CD14-positive monocyte (primary cell): Measurements from ENCODE around the gene BCL2. TPM values are rescaled to one million over a fixed set of nuclear protein-coding genes. Genes with fewer than 3 reads are reported as not detected.

Experiments used
- DNase-seq, 3 donors: peaks; one replicate each; pipeline ENCODE4 v3.0.0-alpha.2; 2011 to 2022
- H2AFZ ChIP-seq: 2 replicates; pipeline ENCODE4 v1.6.0; 2012; ENCODE audit warnings: mild to moderate bottlenecking, low read depth, low read length, inconsistent platforms; ENCODE audit not compliant: insufficient read depth, poor library complexity, severe bottlenecking
- H3K27ac ChIP-seq, 2 donors: 1 replicate in 1 of 2; 2 replicates in 1 of 2; pipeline ENCODE4 v1.5.1; 2012 to 2013; ENCODE audit warnings: low read length in 2 of 2, control low read depth in 1 of 2, inconsistent platforms in 1 of 2, low read depth in 1 of 2, mild to moderate bottlenecking in 1 of 2
- H3K27me3 ChIP-seq, 2 donors: one replicate each; pipeline versions ENCODE4 v1.6.0 to v1.6.1; 2011 to 2013; ENCODE audit warnings: low read length in 2 of 2; ENCODE audit not compliant: control insufficient read depth in 2 of 2, insufficient read depth in 2 of 2
- H3K36me3 ChIP-seq, 2 donors: replicated peaks in 1 of 2; 1 replicate in 1 of 2; 2 replicates in 1 of 2; pipeline versions ENCODE4 v1.5.1 to v1.6.1; 2012 to 2013; ENCODE audit warnings: low read length in 2 of 2, control low read depth in 1 of 2, inconsistent platforms in 1 of 2, mild to moderate bottlenecking in 1 of 2; ENCODE audit not compliant: insufficient read depth in 2 of 2, control insufficient read depth in 1 of 2
- H3K4me1 ChIP-seq, 2 donors: 1 replicate in 1 of 2; 2 replicates in 1 of 2; pipeline versions ENCODE4 v1.5.1 to v1.6.1; 2012 to 2013; ENCODE audit warnings: low read length in 2 of 2, control low read depth in 1 of 2, inconsistent platforms in 1 of 2, mild to moderate bottlenecking in 1 of 2, moderate library complexity in 1 of 2; ENCODE audit not compliant: insufficient read depth in 2 of 2, control insufficient read depth in 1 of 2
- H3K4me2 ChIP-seq: replicated peaks from 2 replicates; pipeline ENCODE3; 2012; ENCODE audit warnings: low read length, moderate library complexity, mild to moderate bottlenecking; ENCODE audit not compliant: poor library complexity, severe bottlenecking; ENCODE audit errors: extremely low read depth
- H3K4me3 ChIP-seq, 3 experiments: fragments of 200-600 bp in 1 of 3; sonication (generic) in 1 of 3; replicated peaks in 1 of 3; 1 replicate in 2 of 3; 2 replicates in 1 of 3; pipeline ENCODE4 v1.5.1; 2011 to 2013; ENCODE audit warnings: low read length in 3 of 3, mild to moderate bottlenecking in 3 of 3, control low read depth in 2 of 3, low read depth in 2 of 3, inconsistent platforms in 1 of 3, moderate library complexity in 1 of 3
- H3K79me2 ChIP-seq: 2 replicates; pipeline ENCODE4 v1.6.0; 2012; ENCODE audit warnings: mild to moderate bottlenecking, control low read depth, inconsistent platforms, low read length, moderate library complexity; ENCODE audit not compliant: insufficient read depth
- H3K9ac ChIP-seq: 2 replicates; pipeline ENCODE4 v1.6.0; 2017; ENCODE audit warnings: low read length, mild to moderate bottlenecking; ENCODE audit not compliant: insufficient read depth, poor library complexity, severe bottlenecking
- H3K9me3 ChIP-seq, 2 donors: replicated peaks in 1 of 2; 1 replicate in 1 of 2; 2 replicates in 1 of 2; pipeline versions ENCODE4 v1.5.1 to v1.6.1; 2012 to 2013; ENCODE audit warnings: low read length in 2 of 2, control low read depth in 1 of 2; ENCODE audit not compliant: control insufficient read depth in 1 of 2, insufficient read depth in 1 of 2
- H4K20me1 ChIP-seq: 2 replicates; pipeline ENCODE4 v1.6.0; 2012; ENCODE audit warnings: mild to moderate bottlenecking, low read length, control low read depth, moderate library complexity; ENCODE audit not compliant: insufficient read depth
- H3K27ac Mint-ChIP-seq, 7 donors: one replicate each; pipeline ENCODE4 v1.8.0; 2020; ENCODE audit warnings: mild to moderate bottlenecking in 7 of 7, mixed read lengths in 7 of 7, moderate library complexity in 6 of 7, inconsistent platforms in 2 of 7
- H3K27me3 Mint-ChIP-seq, 3 donors: one replicate each; pipeline ENCODE4 v1.8.0; 2021 to 2022; ENCODE audit warnings: low read depth in 3 of 3, mild to moderate bottlenecking in 3 of 3, mixed read lengths in 3 of 3, moderate library complexity in 3 of 3, inconsistent platforms in 1 of 3
- H3K36me3 Mint-ChIP-seq, 2 donors: one replicate each; pipeline ENCODE4 v1.8.0; 2020; ENCODE audit warnings: mixed read lengths in 2 of 2, inconsistent platforms in 1 of 2, mild to moderate bottlenecking in 1 of 2
- H3K4me1 Mint-ChIP-seq: one replicate; pipeline ENCODE4 v1.8.0; 2020; ENCODE audit warnings: mild to moderate bottlenecking, mixed read lengths
- H3K4me3 Mint-ChIP-seq, 2 donors: one replicate each; pipeline ENCODE4 v1.8.0; 2020; ENCODE audit warnings: mild to moderate bottlenecking in 2 of 2, mixed read lengths in 2 of 2, moderate library complexity in 1 of 2
- H3K9me3 Mint-ChIP-seq, 7 donors: one replicate each; pipeline ENCODE4 v1.8.0; 2020 to 2022; ENCODE audit warnings: mixed read lengths in 7 of 7, mild to moderate bottlenecking in 6 of 7, moderate library complexity in 6 of 7, inconsistent platforms in 2 of 7
- WGBS: methylation state at CpG from one replicate; pipeline ENCODE4 v1.1.5; 2013; ENCODE audit warnings: missing lambda C conversion rate; ENCODE audit not compliant: insufficient coverage; 5-methylcytosine and 5-hydroxymethylcytosine counted together
- intact Hi-C, 2 donors: fragments of 100-400 bp; cut with micrococcal nuclease; formaldehyde crosslinking; loops; one replicate each; pipeline versions ENCODE4 v1.15.0 to v1.15.1; 2023
- polyA plus RNA-seq, 3 donors: library from polyadenylated mRNA; depleted of rRNA in 1 of 3; unstranded in 2 of 3; stranded (reverse) in 1 of 3; fragments of 300-500 nt in 2 of 3; fragments of >200 nt in 1 of 3; fragmentation: Illumina TruSeq in 2 of 3; gene quantifications; 1 replicate in 2 of 3; 2 replicates in 1 of 3; pipeline ENCODE4 v1.2.3, GENCODE V29; 2012 to 2021
- TF ChIP-seq, protein P1 (sequence below): fragments of 200-600 bp; IDR thresholded peaks from one replicate; pipeline ENCODE4 v1.8.0; 2022; ENCODE audit warnings: antibody characterized with exemption, mild to moderate bottlenecking

The BCL2 gene
- polyA plus RNA-seq, 3 donors, result 0.58 to 2.5 (median 1.1) TPM

DNA sequence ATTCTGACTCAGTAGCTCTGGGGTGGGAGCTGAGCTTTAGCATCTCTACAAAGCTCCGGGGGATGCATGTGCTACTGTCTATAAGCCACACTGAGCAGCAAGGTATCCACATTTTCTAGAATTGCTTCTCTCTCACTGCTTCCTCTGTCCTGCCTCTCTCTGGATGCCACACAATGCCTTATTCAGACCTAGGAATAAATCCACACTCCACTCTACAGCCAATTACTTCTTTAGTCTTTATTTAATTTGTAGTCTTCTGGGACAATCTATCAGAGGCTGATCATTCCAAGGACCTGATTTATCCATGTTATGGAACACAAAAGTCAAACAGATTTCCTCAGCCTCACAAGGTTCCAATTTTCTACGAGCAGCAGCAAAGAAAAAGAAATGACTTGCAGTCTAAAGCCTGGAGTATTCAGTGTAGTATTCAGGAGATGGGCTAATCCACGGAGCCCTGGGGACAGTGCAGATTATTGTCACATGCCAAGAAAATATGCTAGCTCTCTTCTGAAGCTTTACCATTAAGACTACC is 4.4 kb downstream of the BCL2 start:
- no peak overlapping the region for H3K4me3 ChIP-seq
- H3K9ac ChIP-seq, result no peak overlapping the region
- H3K36me3 ChIP-seq, result no peaks in the 10 kb centered on the region
- 100% methylated on average over 1 of the region's 3 CpGs for WGBS
- no peaks in the 10 kb centered on the region for H3K9me3 Mint-ChIP-seq
- intact Hi-C loops, result loop anchor here in 1 of 2 donors (5.0 kb wide), 1 partner anchor 58 kb away; no protein-coding TSS in a partner anchor
- H3K4me2 ChIP-seq, result no peak overlapping the region
- peaks cover 92% of the 10 kb centered on the region for H3K79me2 ChIP-seq
- H3K9me3 ChIP-seq, result no peaks in the 10 kb centered on the region
- no peak for DNase-seq
- H3K4me1 ChIP-seq, result peaks cover 27 to 33% of the 10 kb centered on the region in 2 donors
- TF ChIP-seq, protein P1, sequence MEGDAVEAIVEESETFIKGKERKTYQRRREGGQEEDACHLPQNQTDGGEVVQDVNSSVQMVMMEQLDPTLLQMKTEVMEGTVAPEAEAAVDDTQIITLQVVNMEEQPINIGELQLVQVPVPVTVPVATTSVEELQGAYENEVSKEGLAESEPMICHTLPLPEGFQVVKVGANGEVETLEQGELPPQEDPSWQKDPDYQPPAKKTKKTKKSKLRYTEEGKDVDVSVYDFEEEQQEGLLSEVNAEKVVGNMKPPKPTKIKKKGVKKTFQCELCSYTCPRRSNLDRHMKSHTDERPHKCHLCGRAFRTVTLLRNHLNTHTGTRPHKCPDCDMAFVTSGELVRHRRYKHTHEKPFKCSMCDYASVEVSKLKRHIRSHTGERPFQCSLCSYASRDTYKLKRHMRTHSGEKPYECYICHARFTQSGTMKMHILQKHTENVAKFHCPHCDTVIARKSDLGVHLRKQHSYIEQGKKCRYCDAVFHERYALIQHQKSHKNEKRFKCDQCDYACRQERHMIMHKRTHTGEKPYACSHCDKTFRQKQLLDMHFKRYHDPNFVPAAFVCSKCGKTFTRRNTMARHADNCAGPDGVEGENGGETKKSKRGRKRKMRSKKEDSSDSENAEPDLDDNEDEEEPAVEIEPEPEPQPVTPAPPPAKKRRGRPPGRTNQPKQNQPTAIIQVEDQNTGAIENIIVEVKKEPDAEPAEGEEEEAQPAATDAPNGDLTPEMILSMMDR, result no peak
- H2AFZ ChIP-seq, result no peak overlapping the region
- H3K4me1 Mint-ChIP-seq, result peaks cover 54% of the 10 kb centered on the region
- peak overlapping the region in 1 of 7 donors; percentile 19 for H3K27ac Mint-ChIP-seq
- no peak overlapping the region for H3K27ac ChIP-seq
- H4K20me1 ChIP-seq, result no peaks in the 10 kb centered on the region
- H3K27me3 ChIP-seq, result no peaks in the 10 kb centered on the region
- peaks cover 3 to 13% (median 8%) of the 10 kb centered on the region in 3 donors for H3K27me3 Mint-ChIP-seq
- H3K36me3 Mint-ChIP-seq, result peaks cover 3 to 5% of the 10 kb centered on the region in 2 donors
- H3K4me3 Mint-ChIP-seq, result no peak overlapping the region

DNA sequence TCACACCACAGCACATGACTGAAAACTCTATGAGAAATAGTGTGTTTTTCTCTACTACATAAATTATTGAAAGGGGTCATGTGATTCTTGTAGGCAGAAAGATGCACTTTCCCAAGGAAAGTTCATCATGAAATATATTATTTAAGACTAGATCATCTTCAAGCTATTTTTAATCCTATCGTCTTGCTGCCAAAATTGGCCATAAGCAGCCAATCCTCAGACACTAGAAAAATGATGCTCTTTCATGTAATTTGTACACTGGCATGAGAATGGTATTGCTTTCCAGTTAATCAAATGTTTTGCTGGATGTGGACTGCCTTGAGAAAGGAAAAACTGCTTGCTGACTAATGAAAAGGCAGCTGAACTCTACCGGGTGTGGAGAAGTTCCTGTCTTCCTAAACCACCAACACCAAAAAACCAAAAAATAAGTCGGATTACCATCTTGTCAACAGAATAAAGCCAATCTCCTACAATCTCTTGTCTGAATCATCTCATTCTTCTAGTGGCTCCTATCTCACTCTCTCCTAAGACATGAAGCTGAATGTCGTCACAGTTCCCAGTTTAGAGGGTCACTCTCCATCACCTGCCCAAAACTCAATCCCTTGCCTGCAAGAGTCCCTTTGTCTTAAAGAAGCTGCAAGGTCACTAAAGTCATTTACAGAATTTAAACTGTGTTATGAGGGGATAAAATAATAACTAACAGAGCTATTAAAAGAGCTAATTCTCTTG is 5.3 kb downstream of the BCL2 start:
- Histone ChIP-seq H3K27me3 (no peaks in the 10 kb centered on the region), H3K9me3 (no peaks in the 10 kb centered on the region), H3K79me2 (peaks cover 98% of the 10 kb centered on the region), H2AFZ (no peak overlapping the region), H3K27ac (no peak overlapping the region), H3K4me1 (peaks cover 27 to 33% of the 10 kb centered on the region in 2 donors), H3K9ac (no peak overlapping the region), H3K4me2 (no peak overlapping the region), H4K20me1 (no peaks in the 10 kb centered on the region), H3K4me3 (no peak overlapping the region), H3K36me3 (no peaks in the 10 kb centered on the region)
- peaks cover 5 to 12% (median 10%) of the 10 kb centered on the region in 3 donors for H3K27me3 Mint-ChIP-seq
- DNase-seq, result no peak
- H3K4me3 Mint-ChIP-seq, result no peak overlapping the region
- H3K36me3 Mint-ChIP-seq, result peaks cover 6 to 9% of the 10 kb centered on the region in 2 donors
- intact Hi-C loops, result no loop called here
- WGBS, result 8% methylated on average over 2 of the region's 4 CpGs
- TF ChIP-seq, protein P1, result no peak
- H3K27ac Mint-ChIP-seq, result peak overlapping the region in 2 of 7 donors; percentile 4 to 8
- H3K4me1 Mint-ChIP-seq, result peaks cover 52% of the 10 kb centered on the region
- H3K9me3 Mint-ChIP-seq, result no peaks in the 10 kb centered on the region
